SK-N-SH (cell line): ENCODE data around the gene MAPKBP1. TPM values are rescaled to one million over a fixed set of nuclear protein-coding genes. Genes with fewer than 3 reads are reported as not detected.

Experiments used
- CTCF ChIA-PET: fragments of 300-600, 350-600 bp; formaldehyde crosslinking; extraction: SDS; loops from one replicate; lab custom pipeline; 2021; lab: Yijun Ruan, JAX
- POLR2A ChIA-PET: fragments of 350-600 bp; sonication (Branson Sonifier 250); formaldehyde crosslinking; extraction: SDS; loops from one replicate; lab custom pipeline; 2020; ENCODE audit warnings: antibody characterized with exemption, inconsistent platforms; lab: Yijun Ruan, JAX
- DNase-seq: peaks from one replicate; pipeline ENCODE4 v3.0.0; 2012
- H2AFZ ChIP-seq: fragments of 200-600 bp; sonication (generic); 2 replicates; pipeline ENCODE4 v1.8.1; 2016; ENCODE audit warnings: antibody characterized with exemption, mild to moderate bottlenecking, low read depth
- H3F3A ChIP-seq: fragments of 200-600 bp; sonication (generic); replicated peaks from 2 replicates; pipeline ENCODE3; 2016; ENCODE audit warnings: antibody characterized with exemption, mild to moderate bottlenecking; ENCODE audit not compliant: insufficient read depth
- H3K27ac ChIP-seq, 2 experiments: fragments of 200-500 bp in 1 of 2; fragments of 200-600 bp in 1 of 2; sonication (Bioruptor generic) in 1 of 2; sonication (generic), shearing (Covaris generic) in 1 of 2; 2 replicates each; pipeline versions ENCODE4 v1.5.1 to v1.6.1; 2014 to 2016; ENCODE audit warnings: low read depth in 2 of 2, inconsistent platforms in 1 of 2, low read length in 1 of 2, mild to moderate bottlenecking in 1 of 2, mixed read lengths in 1 of 2
- H3K27me3 ChIP-seq: fragments of 200-600 bp; sonication (generic), shearing (Covaris generic); 2 replicates; pipeline ENCODE4 v1.6.1; 2016; ENCODE audit warnings: mixed run types; ENCODE audit not compliant: insufficient read depth
- H3K36me3 ChIP-seq, 2 experiments: fragments of 200-500 bp in 1 of 2; fragments of 200-600 bp in 1 of 2; sonication (Bioruptor generic) in 1 of 2; sonication (generic) in 1 of 2; replicated peaks in 1 of 2; 2 replicates each; pipeline versions ENCODE3 to v1.5.1; 2014 to 2016; ENCODE audit warnings: low read length in 1 of 2, mild to moderate bottlenecking in 1 of 2; ENCODE audit not compliant: insufficient read depth in 2 of 2, control insufficient read depth in 1 of 2
- H3K4me1 ChIP-seq, 2 experiments: fragments of 200-500 bp in 1 of 2; fragments of 200-600 bp in 1 of 2; sonication (Bioruptor generic) in 1 of 2; sonication (generic), shearing (Covaris generic) in 1 of 2; 2 replicates each; pipeline versions ENCODE4 v1.5.1 to v1.6.1; 2014 to 2016; ENCODE audit warnings: low read depth in 1 of 2, low read length in 1 of 2, mixed run types in 1 of 2; ENCODE audit not compliant: insufficient read depth in 2 of 2, control insufficient read depth in 1 of 2
- H3K4me2 ChIP-seq: fragments of 200-600 bp; sonication (generic), shearing (Covaris generic); 2 replicates; pipeline ENCODE4 v1.6.1; 2017; ENCODE audit warnings: mixed run types
- H3K4me3 ChIP-seq, 2 experiments: fragments of 200-500 bp in 1 of 2; fragments of 200-600 bp in 1 of 2; sonication (Bioruptor generic) in 1 of 2; sonication (generic), shearing (Covaris generic) in 1 of 2; 2 replicates each; pipeline versions ENCODE4 v1.5.1 to v1.8.1; 2014 to 2016; ENCODE audit warnings: low read depth in 2 of 2, inconsistent platforms in 1 of 2, low read length in 1 of 2, mild to moderate bottlenecking in 1 of 2, mixed read lengths in 1 of 2, moderate library complexity in 1 of 2
- H3K79me2 ChIP-seq: fragments of 200-600 bp; sonication (generic); 2 replicates; pipeline ENCODE4 v1.8.1; 2017; ENCODE audit warnings: mild to moderate bottlenecking; ENCODE audit not compliant: insufficient read depth
- H3K9ac ChIP-seq: fragments of 200-600 bp; sonication (generic); 2 replicates; pipeline ENCODE4 v1.6.1; 2017; ENCODE audit warnings: mixed run types
- H3K9me2 ChIP-seq: fragments of 200-600 bp; sonication (generic); 2 replicates; pipeline ENCODE4 v1.6.1; 2017; ENCODE audit warnings: mixed run types
- H3K9me3 ChIP-seq: fragments of 200-600 bp; sonication (generic); 2 replicates; pipeline ENCODE4 v1.6.1; 2017; ENCODE audit warnings: mixed run types, mild to moderate bottlenecking, moderate library complexity
- H4K20me1 ChIP-seq: fragments of 200-600 bp; sonication (generic); 2 replicates; pipeline ENCODE4 v1.6.1; 2017; ENCODE audit warnings: mild to moderate bottlenecking, mixed run types; ENCODE audit not compliant: insufficient read depth
- CTCF ChIP-seq: fragments of 200-600 bp; sonication (generic); IDR thresholded peaks from 2 replicates; pipeline ENCODE4 v1.6.1; 2017; ENCODE audit warnings: antibody characterized with exemption, mild to moderate bottlenecking, moderate library complexity
- ELF1 ChIP-seq: IDR thresholded peaks from 2 replicates; pipeline ENCODE4 v1.4.0; 2012
- FOSL2 ChIP-seq: IDR thresholded peaks from 2 replicates; pipeline ENCODE4 v1.4.0; 2012; ENCODE audit warnings: low read depth, mild to moderate bottlenecking, moderate library complexity, borderline replicate concordance
- FOXJ3 ChIP-seq: sonication (generic); formaldehyde crosslinking; IDR thresholded peaks from 2 replicates; pipeline ENCODE4 v1.5.1; 2020; ENCODE audit warnings: mild to moderate bottlenecking, missing genetic modification reagents
- IRF3 ChIP-seq: fragments of 150-350 bp; IDR thresholded peaks from 2 replicates; pipeline ENCODE4 v1.6.1; 2016; ENCODE audit warnings: mild to moderate bottlenecking, low read depth, low read length
- MEF2A ChIP-seq: IDR thresholded peaks from 2 replicates; pipeline ENCODE4 v1.4.0; 2012; ENCODE audit warnings: low read depth, borderline replicate concordance
- RAD21 ChIP-seq: IDR thresholded peaks from 2 replicates; pipeline ENCODE4 v1.6.1; 2012; ENCODE audit warnings: mild to moderate bottlenecking, low read length
- RFX5 ChIP-seq: IDR thresholded peaks from 2 replicates; pipeline ENCODE4 v1.6.1; 2012; ENCODE audit warnings: mild to moderate bottlenecking, improper control_type of control experiment, low read length
- RXRA ChIP-seq: IDR thresholded peaks from 2 replicates; pipeline ENCODE4 v1.4.0; 2012; ENCODE audit warnings: low read depth, mild to moderate bottlenecking, borderline replicate concordance
- SIN3A ChIP-seq: IDR thresholded peaks from 2 replicates; pipeline ENCODE4 v1.6.1; 2012; ENCODE audit warnings: low read depth, mild to moderate bottlenecking, low read length, moderate library complexity, borderline replicate concordance
- TAF1 ChIP-seq: IDR thresholded peaks from 2 replicates; pipeline ENCODE4 v1.6.1; 2012; ENCODE audit warnings: low read depth, mild to moderate bottlenecking, low read length, moderate library complexity, borderline replicate concordance
- TCF12 ChIP-seq: IDR thresholded peaks from 2 replicates; pipeline ENCODE4 v1.4.0; 2012
- TEAD4 ChIP-seq: IDR thresholded peaks from 2 replicates; pipeline ENCODE4 v1.4.0; 2012; ENCODE audit warnings: mild to moderate bottlenecking, borderline replicate concordance; ENCODE audit not compliant: insufficient read depth
- YY1 ChIP-seq: IDR thresholded peaks from 2 replicates; pipeline ENCODE4 v1.4.0; 2012; ENCODE audit warnings: low read depth, mild to moderate bottlenecking
- ZBTB33 ChIP-seq: IDR thresholded peaks from 2 replicates; pipeline ENCODE4 v1.4.0; 2012; ENCODE audit warnings: low read depth, borderline replicate concordance
- WGBS: methylation state at CpG from one replicate; pipeline ENCODE4 v1.1.6; 2017; ENCODE audit warnings: low lambda C conversion rate; 5-methylcytosine and 5-hydroxymethylcytosine counted together
- polyA plus RNA-seq, 3 experiments: library from polyadenylated mRNA; depleted of rRNA; stranded (reverse); fragments of >200 nt; gene quantifications; 2 replicates each; pipeline ENCODE4 v1.2.3, GENCODE V29; 2012
- TF ChIP-seq, protein P1 (sequence below): IDR thresholded peaks from 2 replicates; pipeline ENCODE4 v1.4.0; 2012; ENCODE audit warnings: low read depth
- TF ChIP-seq, protein P2 (sequence below): IDR thresholded peaks from 2 replicates; pipeline ENCODE4 v1.4.0; 2012; ENCODE audit warnings: low read depth, borderline replicate concordance
- TF ChIP-seq, protein P3 (sequence below): fragments of 150-350 bp; IDR thresholded peaks from 2 replicates; pipeline ENCODE4 v1.6.1; 2017; ENCODE audit warnings: antibody characterized with exemption, low read length, low read depth, borderline replicate concordance
- TF ChIP-seq, protein P4 (sequence below): IDR thresholded peaks from 2 replicates; pipeline ENCODE4 v1.6.1; 2012; ENCODE audit warnings: mild to moderate bottlenecking, low read depth, low read length, moderate library complexity

MAPKBP1 gene
- polyA plus RNA-seq, 1 of the 3 experiments (the other 2 are of a cell fraction): 5.2 TPM

DNA sequence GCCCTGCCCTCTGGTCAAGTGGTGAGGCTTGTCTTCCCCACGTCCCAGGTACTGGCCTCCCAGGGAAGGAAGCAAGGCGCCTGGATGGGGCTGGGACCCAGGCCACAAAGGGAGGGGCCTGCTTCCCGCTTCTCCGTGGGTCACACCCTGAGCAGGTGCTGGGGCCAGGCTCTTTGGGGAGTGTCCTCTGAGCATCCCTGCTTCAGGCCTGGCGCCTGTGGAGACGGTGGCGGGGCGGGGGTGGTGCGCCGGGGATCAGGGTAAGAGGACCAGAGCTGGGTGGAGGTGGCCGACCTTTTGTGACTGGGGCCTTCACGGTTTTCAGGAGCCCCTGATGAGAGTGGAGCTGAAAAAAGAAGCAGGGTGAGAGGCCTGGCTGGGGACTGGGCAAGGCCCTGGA is 67.9 kb downstream of the MAPKBP1 start:
- WGBS: 91% methylated on average over 10 of the region's 12 CpGs
- Histone ChIP-seq H3K9ac (no peak overlapping the region), H3F3A (no peaks in the 10 kb centered on the region), H3K4me1 (peaks cover 0 to 15% of the 10 kb centered on the region in 2 experiments; a peak in 1 of 4 replicates), H3K4me2 (no peak overlapping the region), H3K27me3 (no peaks in the 10 kb centered on the region), H3K9me2 (no peaks in the 10 kb centered on the region), H3K9me3 (no peaks in the 10 kb centered on the region), H3K36me3 (peaks cover 0 to 7% of the 10 kb centered on the region in 2 experiments), H4K20me1 (no peaks in the 10 kb centered on the region), H2AFZ (no peak overlapping the region), H3K79me2 (no peaks in the 10 kb centered on the region), H3K4me3 (no peak overlapping the region), H3K27ac (no peak overlapping the region)
- ChIA-PET POLR2A (no interaction called here), CTCF (interaction anchor here (1.1 kb wide), 1 partner anchor 63 kb away, joined by 3 read pairs; no protein-coding TSS in a partner anchor)
- TF ChIP-seq TCF12 (no peak), RXRA (no peak), YY1 (no peak), MEF2A (no peak), RFX5 (no peak), ZBTB33 (no peak), FOXJ3 (no peak), TAF1 (no peak), IRF3 (no peak), FOSL2 (no peak), RAD21 (no peak), SIN3A (no peak), ELF1 (no peak), TEAD4 (no peak), CTCF (no peak)
- TF ChIP-seq, protein P1, sequence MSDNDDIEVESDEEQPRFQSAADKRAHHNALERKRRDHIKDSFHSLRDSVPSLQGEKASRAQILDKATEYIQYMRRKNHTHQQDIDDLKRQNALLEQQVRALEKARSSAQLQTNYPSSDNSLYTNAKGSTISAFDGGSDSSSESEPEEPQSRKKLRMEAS: no peak
- TF ChIP-seq, protein P2, sequence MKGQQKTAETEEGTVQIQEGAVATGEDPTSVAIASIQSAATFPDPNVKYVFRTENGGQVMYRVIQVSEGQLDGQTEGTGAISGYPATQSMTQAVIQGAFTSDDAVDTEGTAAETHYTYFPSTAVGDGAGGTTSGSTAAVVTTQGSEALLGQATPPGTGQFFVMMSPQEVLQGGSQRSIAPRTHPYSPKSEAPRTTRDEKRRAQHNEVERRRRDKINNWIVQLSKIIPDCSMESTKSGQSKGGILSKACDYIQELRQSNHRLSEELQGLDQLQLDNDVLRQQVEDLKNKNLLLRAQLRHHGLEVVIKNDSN: no peak
- TF ChIP-seq, protein P3, sequence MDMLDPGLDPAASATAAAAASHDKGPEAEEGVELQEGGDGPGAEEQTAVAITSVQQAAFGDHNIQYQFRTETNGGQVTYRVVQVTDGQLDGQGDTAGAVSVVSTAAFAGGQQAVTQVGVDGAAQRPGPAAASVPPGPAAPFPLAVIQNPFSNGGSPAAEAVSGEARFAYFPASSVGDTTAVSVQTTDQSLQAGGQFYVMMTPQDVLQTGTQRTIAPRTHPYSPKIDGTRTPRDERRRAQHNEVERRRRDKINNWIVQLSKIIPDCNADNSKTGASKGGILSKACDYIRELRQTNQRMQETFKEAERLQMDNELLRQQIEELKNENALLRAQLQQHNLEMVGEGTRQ: no peak
- TF ChIP-seq, protein P4, sequence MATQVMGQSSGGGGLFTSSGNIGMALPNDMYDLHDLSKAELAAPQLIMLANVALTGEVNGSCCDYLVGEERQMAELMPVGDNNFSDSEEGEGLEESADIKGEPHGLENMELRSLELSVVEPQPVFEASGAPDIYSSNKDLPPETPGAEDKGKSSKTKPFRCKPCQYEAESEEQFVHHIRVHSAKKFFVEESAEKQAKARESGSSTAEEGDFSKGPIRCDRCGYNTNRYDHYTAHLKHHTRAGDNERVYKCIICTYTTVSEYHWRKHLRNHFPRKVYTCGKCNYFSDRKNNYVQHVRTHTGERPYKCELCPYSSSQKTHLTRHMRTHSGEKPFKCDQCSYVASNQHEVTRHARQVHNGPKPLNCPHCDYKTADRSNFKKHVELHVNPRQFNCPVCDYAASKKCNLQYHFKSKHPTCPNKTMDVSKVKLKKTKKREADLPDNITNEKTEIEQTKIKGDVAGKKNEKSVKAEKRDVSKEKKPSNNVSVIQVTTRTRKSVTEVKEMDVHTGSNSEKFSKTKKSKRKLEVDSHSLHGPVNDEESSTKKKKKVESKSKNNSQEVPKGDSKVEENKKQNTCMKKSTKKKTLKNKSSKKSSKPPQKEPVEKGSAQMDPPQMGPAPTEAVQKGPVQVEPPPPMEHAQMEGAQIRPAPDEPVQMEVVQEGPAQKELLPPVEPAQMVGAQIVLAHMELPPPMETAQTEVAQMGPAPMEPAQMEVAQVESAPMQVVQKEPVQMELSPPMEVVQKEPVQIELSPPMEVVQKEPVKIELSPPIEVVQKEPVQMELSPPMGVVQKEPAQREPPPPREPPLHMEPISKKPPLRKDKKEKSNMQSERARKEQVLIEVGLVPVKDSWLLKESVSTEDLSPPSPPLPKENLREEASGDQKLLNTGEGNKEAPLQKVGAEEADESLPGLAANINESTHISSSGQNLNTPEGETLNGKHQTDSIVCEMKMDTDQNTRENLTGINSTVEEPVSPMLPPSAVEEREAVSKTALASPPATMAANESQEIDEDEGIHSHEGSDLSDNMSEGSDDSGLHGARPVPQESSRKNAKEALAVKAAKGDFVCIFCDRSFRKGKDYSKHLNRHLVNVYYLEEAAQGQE: no peak
- DNase-seq: no peak
